Femur (tissue), 1 donor: ENCODE measurements around the gene OR3A2.
"Not testable (repeated sequence)": the region's sequence is repeated elsewhere in the genome, so short reads cannot be mapped to it uniquely, and the experiment has no call there.

Experiments
- DNase-seq: peaks from one replicate; pipeline ENCODE4 v3.0.0-alpha.2; 2017

Gene OR3A2

DNA sequence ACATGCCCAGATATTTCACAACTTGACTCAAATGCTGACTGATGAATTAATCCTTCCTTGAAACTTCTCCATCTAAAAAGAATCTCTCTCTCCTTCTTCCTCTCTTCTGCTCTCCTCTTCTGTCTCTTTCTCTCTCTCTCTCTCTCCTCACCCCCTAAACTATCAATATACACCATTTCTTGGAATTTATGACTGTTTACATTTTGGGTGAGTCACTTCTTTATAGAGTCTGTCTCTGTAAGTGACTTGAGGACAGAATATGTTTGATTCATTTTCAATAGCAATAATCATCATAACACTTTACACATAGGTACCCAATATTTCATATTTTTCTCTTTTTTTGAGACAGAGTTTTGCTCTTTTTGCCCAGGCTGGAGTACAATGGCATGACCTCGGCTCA, 103.2 kb downstream of the OR3A2 start:
- no peak for DNase-seq

DNA sequence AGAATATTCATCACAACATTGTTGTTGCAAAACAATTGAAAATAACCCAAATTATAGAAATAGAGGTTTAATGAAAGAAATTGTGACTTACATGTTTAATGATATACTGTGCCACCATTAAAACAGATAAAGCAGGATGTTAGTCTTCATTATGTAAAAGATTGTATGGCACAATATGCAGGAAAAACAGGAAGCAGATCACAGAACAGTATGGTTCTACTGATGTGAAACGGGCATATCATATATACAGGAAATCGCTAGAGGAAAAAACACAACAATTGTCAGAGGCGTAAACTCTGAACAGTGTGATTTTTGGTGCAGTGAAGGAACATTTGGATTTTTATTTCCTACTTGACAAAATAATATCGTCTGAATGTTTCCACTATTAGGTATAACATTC, 110.0 kb downstream of the OR3A2 start:
- DNase-seq, result no peak

DNA sequence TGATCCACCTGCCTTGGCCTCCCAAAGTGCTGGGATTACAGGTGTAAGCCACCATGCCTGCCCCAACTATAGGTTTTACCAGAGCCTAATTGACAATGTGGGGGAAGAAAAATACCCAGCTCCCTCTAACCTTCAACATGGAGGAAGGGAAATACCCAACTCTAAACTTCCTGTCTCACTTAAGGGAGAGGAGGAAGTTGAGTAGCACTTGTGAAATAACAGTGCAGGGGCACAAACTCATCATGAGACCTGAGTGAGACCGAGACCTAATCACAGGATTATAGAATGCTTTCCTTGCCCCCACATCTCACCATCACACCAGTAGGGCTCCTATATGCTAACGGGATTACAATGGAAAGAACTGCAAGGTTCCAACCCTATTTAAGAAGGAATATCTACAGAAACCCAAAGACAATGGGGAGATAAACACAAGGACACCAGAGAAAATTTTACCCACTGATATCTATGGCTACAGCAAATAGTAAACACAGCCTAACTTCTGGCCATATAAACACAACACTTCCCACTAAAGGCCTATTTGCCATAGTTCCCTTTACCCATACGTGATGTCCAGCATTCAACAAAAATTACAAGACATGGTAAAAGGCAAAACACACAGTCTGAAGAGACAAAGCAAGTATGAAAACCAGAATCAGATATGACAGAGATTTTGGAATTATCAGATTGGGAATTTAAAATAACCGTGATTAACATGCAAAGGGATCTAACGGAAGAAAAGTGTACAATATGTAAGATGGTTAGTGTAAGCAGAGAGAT, 114.8 kb downstream of the OR3A2 start:
- no peak for DNase-seq

- DNase-seq, result no peak
Measured at GRCh38 chr17:3260600-3260999, 125.5 kb downstream of the OR3A2 start.

DNA sequence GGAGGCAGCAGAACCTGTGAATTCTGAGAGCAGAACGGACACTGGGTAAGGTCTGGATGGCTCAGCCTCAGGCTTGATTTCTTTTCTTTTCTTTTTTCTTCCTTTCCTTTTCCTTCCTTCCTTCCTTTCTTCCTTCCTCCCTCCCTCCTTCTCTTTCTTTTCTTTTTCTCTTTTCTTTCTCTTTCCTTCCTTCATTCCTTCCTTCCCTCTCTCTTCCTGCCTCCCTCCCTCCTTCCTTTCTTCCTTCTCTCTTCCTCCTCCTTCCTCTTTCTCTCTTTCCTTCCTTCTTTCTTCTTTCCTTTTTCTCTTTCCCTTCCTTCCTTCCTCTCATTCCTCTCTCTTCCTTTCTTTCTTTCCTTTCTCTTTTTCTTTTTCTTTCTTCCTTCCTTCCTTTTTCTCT, 125.9 kb downstream of the OR3A2 start:
- DNase-seq, result no peak

- no peak for DNase-seq
Measured at GRCh38 chr17:3256575-3256974, 129.5 kb downstream of the OR3A2 start.

DNA sequence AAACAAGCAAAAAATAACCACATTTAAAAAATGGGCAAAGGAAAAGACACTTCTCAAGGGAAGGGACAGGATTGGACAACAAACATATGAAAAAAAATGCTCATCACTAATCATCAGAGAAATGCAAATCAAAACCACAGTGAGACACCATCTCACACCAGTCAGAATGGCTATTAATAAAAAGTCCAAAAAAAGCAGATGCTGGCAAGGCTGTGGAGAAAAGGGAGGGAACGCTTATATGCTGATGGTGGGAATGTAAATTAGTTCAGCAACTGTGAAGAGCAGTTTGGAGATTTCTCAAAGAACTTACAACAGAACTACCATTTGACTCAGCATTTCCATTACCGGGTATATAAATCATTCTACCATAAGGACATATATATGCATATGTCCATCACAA, 137.1 kb downstream of the OR3A2 start:
- DNase-seq, result not testable (repeated sequence)

DNA sequence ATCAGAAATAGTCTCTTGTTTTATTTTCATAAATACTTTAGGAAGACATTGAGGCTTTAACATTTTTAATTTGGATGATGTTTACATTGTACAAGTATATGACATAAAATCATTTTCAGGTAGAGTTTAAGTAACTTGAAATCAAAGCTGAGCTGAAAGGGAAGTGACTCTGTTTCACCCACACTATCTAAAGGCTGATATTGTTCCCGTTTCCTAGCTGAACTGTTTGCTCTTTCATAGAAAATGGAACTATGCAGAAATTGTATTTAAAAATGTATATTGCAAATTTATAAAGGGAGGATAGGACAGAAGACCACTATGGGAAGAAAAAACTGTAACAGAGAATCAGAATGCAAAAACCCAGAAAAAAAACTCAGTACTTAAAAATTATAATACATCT, 141.3 kb downstream of the OR3A2 start:
- not testable (repeated sequence) for DNase-seq

DNA sequence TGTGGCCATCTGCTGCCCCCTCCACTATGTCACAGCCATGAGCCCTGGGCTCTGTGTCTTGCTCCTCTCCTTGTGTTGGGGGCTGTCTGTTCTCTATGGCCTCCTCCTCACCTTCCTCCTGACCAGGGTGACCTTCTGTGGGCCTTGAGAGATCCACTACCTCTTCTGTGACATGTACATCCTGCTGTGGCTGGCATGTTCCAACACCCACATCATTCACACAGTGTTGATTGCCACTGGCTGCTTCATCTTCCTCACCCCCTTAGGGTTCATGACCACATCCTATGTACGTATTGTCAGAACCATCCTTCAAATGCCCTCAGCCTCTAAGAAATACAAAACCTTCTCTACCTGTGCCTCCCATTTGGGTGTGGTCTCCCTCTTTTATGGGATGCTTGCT, 145.1 kb downstream of the OR3A2 start:
- DNase-seq, result not testable (repeated sequence)

- DNase-seq, result peak; percentile 21
Measured at GRCh38 chr17:3238685-3239084, 147.4 kb downstream of the OR3A2 start.

DNA sequence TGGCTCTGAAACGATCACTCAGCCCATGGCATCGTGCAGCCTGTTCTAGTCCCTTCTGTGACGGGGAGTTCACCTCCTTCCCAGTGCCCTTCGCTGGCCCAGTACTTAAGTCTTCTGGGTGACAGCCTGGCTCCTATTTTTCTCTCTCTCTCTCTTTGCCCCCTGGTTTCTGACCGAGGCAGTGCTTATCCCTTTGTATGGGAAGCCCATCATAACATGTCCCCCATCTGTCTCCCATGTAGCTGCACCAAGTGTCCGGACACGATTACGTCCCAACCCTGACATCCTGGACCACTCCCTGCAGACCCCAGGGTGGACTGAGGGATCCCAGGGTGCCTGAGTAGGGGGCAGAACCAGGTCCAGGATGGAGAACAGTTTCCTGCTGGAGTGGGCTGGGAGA, 153.8 kb downstream of the OR3A2 start:
- not testable (repeated sequence) for DNase-seq
